Measurements from ENCODE around the gene NDUFS8. TPM values are rescaled to one million over a fixed set of nuclear protein-coding genes. Genes with fewer than 3 reads are reported as not detected.
A peak's percentile ranks its signal among the peaks of the same experiment; 100 is the strongest.

Gene NDUFS8
- total RNA-seq, 1 experiment from 2014 or later, result 214 TPM

- H4K20me1 ChIP-seq (ENCODE audit: control insufficient read depth, insufficient read depth, insufficient read length), result no peaks in the 10 kb centered on the region
- H3K9me3 Mint-ChIP-seq, result no peaks in the 10 kb centered on the region; a peak in 1 of 5 replicates
- H3K18ac ChIP-seq (ENCODE audit: insufficient read length, low read depth, low read length), result no peak overlapping the region
- H3K4me1 Mint-ChIP-seq, result peaks cover 21 to 22% of the 10 kb centered on the region in 2 experiments
- H2BK120ac ChIP-seq (ENCODE audit: low read depth, low read length, poor library complexity, severe bottlenecking), result no peak overlapping the region
- H2BK12ac ChIP-seq (ENCODE audit: insufficient read length, low read depth, low read length), result no peak overlapping the region
- no peak for TF ChIP-seq CTCF (conservative IDR thresholded peaks at IDR 0.05)
- H3K23me2 ChIP-seq (ENCODE audit: insufficient read length, low read depth, low read length, poor library complexity, severe bottlenecking), result peaks cover 3% of the 10 kb centered on the region
- H3K27ac Mint-ChIP-seq, result no peak overlapping the region
- no peak overlapping the region for H3K23ac ChIP-seq (ENCODE audit: insufficient read length, low read depth, low read length)
- H3K79me2 ChIP-seq (ENCODE audit: insufficient read depth, low read length), result no peaks in the 10 kb centered on the region
- no peak overlapping the region for H3K27ac ChIP-seq (ENCODE audit: insufficient read length, low read depth, low read length)
- H3K9me3 ChIP-seq (ENCODE audit: control insufficient read depth, low read depth, low read length), result no peaks in the 10 kb centered on the region
- H3K4ac ChIP-seq (ENCODE audit: low read depth, low read length), result no peak overlapping the region
- H3K36me3 Mint-ChIP-seq (ENCODE audit: insufficient read depth in 1 of 3, low read depth in 3 of 3), result peaks cover 0 to 6% (median 4%) of the 10 kb centered on the region in 3 experiments; a peak in 4 of 7 replicates
- H3K79me1 ChIP-seq (ENCODE audit: insufficient read depth, low read depth, low read length, poor library complexity, severe bottlenecking), result no peaks in the 10 kb centered on the region
- no peak overlapping the region for H2BK5ac ChIP-seq (ENCODE audit: insufficient read length, low read length)
- H4K8ac ChIP-seq (replicated peaks; ENCODE audit: insufficient read length, low read depth, low read length), result no peak overlapping the region
- no peak overlapping the region for H2AFZ ChIP-seq (ENCODE audit: low read length)
- H3K14ac ChIP-seq (ENCODE audit: insufficient read depth, low read length), result no peak overlapping the region
- no peak overlapping the region for H2AK5ac ChIP-seq (ENCODE audit: insufficient read length, low read length)
- no peaks in the 10 kb centered on the region; the same call in 1 of the 2 replicates for H3K4me1 ChIP-seq (ENCODE audit: insufficient read depth, low read length)
- H3K4me3 Mint-ChIP-seq, result no peak overlapping the region
- no CpG with 5 or more reads among the region's 9 CpGs for WGBS (ENCODE audit: extremely low coverage, insufficient read length, low lambda C conversion rate)
- no peak overlapping the region for H4K5ac ChIP-seq (ENCODE audit: insufficient read length, low read depth, low read length)
- H3K9ac ChIP-seq (ENCODE audit: extremely low read depth, insufficient read length, low read length), result no peak overlapping the region
- no peak overlapping the region for H2BK20ac ChIP-seq (ENCODE audit: low read depth, low read length, poor library complexity, severe bottlenecking)
- no peak overlapping the region; the same call in 1 of the 2 replicates for H2BK15ac ChIP-seq (ENCODE audit: low read depth, low read length)
- peak; percentile 8 for DNase-seq
- H3T11ph ChIP-seq (ENCODE audit: low read length), result no peak overlapping the region
- no peak overlapping the region for H4K91ac ChIP-seq (ENCODE audit: insufficient read length, low read depth, low read length)
- no peak overlapping the region for H3K4me2 ChIP-seq (ENCODE audit: insufficient read depth, insufficient read length, low read length)
- peaks cover 15% of the 10 kb centered on the region for H3K27me3 Mint-ChIP-seq (ENCODE audit: low read depth)
- H3K56ac ChIP-seq (ENCODE audit: insufficient read length, low read depth, low read length), result no peak overlapping the region
- H3K27me3 ChIP-seq (ENCODE audit: insufficient read depth, low read length), result no peaks in the 10 kb centered on the region
Measured at GRCh38 chr11:67998150-67999045, 32.1 kb upstream of the NDUFS8 start.
